ENCODE data around the gene ATAD2B. TPM values are rescaled to one million over a fixed set of nuclear protein-coding genes. Genes with fewer than 3 reads are reported as not detected.

The ATAD2B gene
- total and polyA plus RNA-seq, 2 of the 4 experiments (the other 2 are of a cell fraction), result 1.5 to 5.0 TPM

GRCh38 chr2:23806201-23806600 lies 120.7 kb downstream of the ATAD2B start:
- Histone ChIP-seq H3K4me3 (ENCODE audit: insufficient read depth, low read depth, low read length) (no peak overlapping the region), H2BK120ac (ENCODE audit: low read depth, low read length) (no peak overlapping the region), H3K27ac (ENCODE audit: insufficient read depth, low read length) (no peak overlapping the region), H3K4me2 (ENCODE audit: low read depth, low read length) (no peak overlapping the region), H3K27me3 (ENCODE audit: control insufficient read depth, insufficient read depth, low read length) (no peaks in the 10 kb centered on the region), H3K14ac (replicated peaks; ENCODE audit: low read depth, low read length) (no peak overlapping the region), H3K9me3 (ENCODE audit: control insufficient read depth, insufficient read depth, low read length) (no peaks in the 10 kb centered on the region), H4K8ac (ENCODE audit: low read depth in 2 of 2, low read length in 2 of 2) (no peak overlapping the region), H2BK15ac (ENCODE audit: low read depth, low read length) (no peak overlapping the region), H3K56ac (ENCODE audit: extremely low read depth, insufficient read depth, low read length) (no peak overlapping the region), H2AK5ac (ENCODE audit: low read depth, low read length) (no peak overlapping the region), H4K91ac (ENCODE audit: insufficient read depth, low read depth, low read length) (no peak overlapping the region), H2AFZ (replicated peaks; ENCODE audit: low read length, poor library complexity) (no peak overlapping the region), H3K9me1 (ENCODE audit: insufficient read depth, low read length) (peaks cover 4% of the 10 kb centered on the region), H3K4me1 (ENCODE audit: control insufficient read depth, insufficient read depth, low read length) (peaks cover 4% of the 10 kb centered on the region), H3K4ac (ENCODE audit: low read depth, low read length) (no peak overlapping the region), H3K36me3 (ENCODE audit: control insufficient read depth, insufficient read depth, low read length) (peaks cover 3% of the 10 kb centered on the region), H2AK9ac (replicated peaks; ENCODE audit: low read depth, low read length, poor library complexity) (no peak overlapping the region), H3K9ac (ENCODE audit: low read depth, low read length) (no peak overlapping the region), H3K23ac (ENCODE audit: low read depth, low read length) (no peak overlapping the region), H2BK5ac (ENCODE audit: low read depth, low read length, poor library complexity, severe bottlenecking) (no peak overlapping the region), H4K5ac (ENCODE audit: low read depth, low read length) (no peak overlapping the region), H4K20me1 (ENCODE audit: insufficient read depth, low read length) (no peaks in the 10 kb centered on the region), H3K18ac (ENCODE audit: low read depth, low read length) (no peak overlapping the region), H2BK20ac (ENCODE audit: low read depth, low read length) (no peak overlapping the region), H3K79me1 (ENCODE audit: low read depth in 1 of 2, low read length in 2 of 2) (peaks cover 2 to 5% of the 10 kb centered on the region in 2 experiments; a peak in 2 of 4 replicates)
- no TSS peak for BruUV-seq (replicated peaks)
- no CpG with 5 or more reads among the region's 2 CpGs for WGBS, 2 experiments (ENCODE audit: extremely low coverage in 2 of 2, insufficient read length in 1 of 2)
- dilution Hi-C loops (cut with HindIII; ENCODE audit: low sequenced_read_pairs, unreplicated experiment) (no loop called here), intact Hi-C loops (cut with micrococcal nuclease) (loop anchor here (5.0 kb wide), 1 partner anchor 116 kb away; no protein-coding TSS in a partner anchor), in situ Hi-C loops (cut with MboI; ENCODE audit: low sequenced_read_pairs) (no loop called here)
- no peak for TF ChIP-seq CEBPB (IDR thresholded peaks at IDR 0.05; ENCODE audit: low read depth, low read length)
- TF ChIP-seq CTCF (conservative IDR thresholded peaks at IDR 0.05; ENCODE audit: low read depth, low read length), result no peak
- no peak for TF ChIP-seq RCOR1 (IDR thresholded peaks at IDR 0.05; ENCODE audit: insufficient replicate concordance, low read length)
- TF ChIP-seq RAD21 (IDR thresholded peaks at IDR 0.05; ENCODE audit: low read length), result no peak
- no peak for TF ChIP-seq POLR2A (IDR thresholded peaks at IDR 0.05; ENCODE audit: low read depth, low read length)
- TF ChIP-seq USF2 (IDR thresholded peaks at IDR 0.05; ENCODE audit: low read depth, low read length), result no peak
- TF ChIP-seq BHLHE40 (IDR thresholded peaks at IDR 0.05; ENCODE audit: low read depth, low read length), result no peak
- no peak for TF ChIP-seq FOS (IDR thresholded peaks at IDR 0.05; ENCODE audit: low read depth, low read length)
- no peak for TF ChIP-seq MAZ (IDR thresholded peaks at IDR 0.05; ENCODE audit: borderline replicate concordance, low read depth, low read length)
- no peak for TF ChIP-seq CHD1 (IDR thresholded peaks at IDR 0.05; ENCODE audit: low read depth, low read length)
- no peak for TF ChIP-seq SMC3 (IDR thresholded peaks at IDR 0.05; ENCODE audit: low read depth, low read length)
- no peak for TF ChIP-seq RFX5 (IDR thresholded peaks at IDR 0.05; ENCODE audit: low read depth, low read length)
- POLR2A ChIA-PET (ENCODE audit: unreplicated experiment), result no interaction called here
- DNase-seq (no peak), ATAC-seq (ENCODE audit: low read depth) (no peak)
- CTCF ChIA-PET, result no interaction called here
